DND-41 (cell line): ENCODE results near the gene NR1H4.

Experiments used
- CTCF ChIP-seq: IDR thresholded peaks from 2 replicates; pipeline ENCODE4 v1.5.1; 2012; ENCODE audit warnings: borderline replicate concordance, low read length, moderate library complexity, mild to moderate bottlenecking; ENCODE audit not compliant: poor library complexity, severe bottlenecking; ENCODE audit errors: extremely low read depth
- EZH2 ChIP-seq: IDR thresholded peaks from 3 replicates; pipeline ENCODE4 v1.6.1; 2012; ENCODE audit warnings: borderline replicate concordance, low read depth, mild to moderate bottlenecking, moderate library complexity, low read length, inconsistent platforms; ENCODE audit not compliant: severe bottlenecking

GRCh38 chr12:100584256-100584655, 110.6 kb downstream of the NR1H4 start:
- no peak for TF ChIP-seq CTCF
- TF ChIP-seq EZH2 = no peak
